Left lung (tissue), 10 donors: Measurements from ENCODE around the gene C1QTNF8. TPM values are rescaled to one million over a fixed set of nuclear protein-coding genes. Genes with fewer than 3 reads are reported as not detected.

ENCODE experiments used
- ATAC-seq: fragments of 200-7000 bp; cut with Tn5 transposase; one replicate; pipeline ENCODE4 v1.9.1; 2020; ENCODE audit warnings: moderate library complexity
- DNase-seq, 4 donors: peaks; one replicate each; pipeline ENCODE4 v3.0.0-alpha.2; 2013 to 2020
- H3K27ac ChIP-seq, 2 donors: fragments of 200-600 bp; sonication (generic) in 1 of 2; one replicate each; pipeline versions ENCODE4 v1.5.0 to v1.8.0; 2020 to 2021
- H3K27me3 ChIP-seq, 2 donors: fragments of 200-600 bp; sonication (generic) in 1 of 2; one replicate each; pipeline versions ENCODE4 v1.5.0 to v1.8.0; 2020 to 2021
- H3K36me3 ChIP-seq, 2 donors: fragments of 200-600 bp; sonication (generic) in 1 of 2; one replicate each; pipeline versions ENCODE4 v1.5.0 to v1.8.0; 2020 to 2021
- H3K4me1 ChIP-seq, 2 donors: fragments of 200-600 bp; one replicate each; pipeline ENCODE4 v1.8.0; 2021
- H3K4me3 ChIP-seq, 2 donors: fragments of 200-600 bp; sonication (generic) in 1 of 2; one replicate each; pipeline versions ENCODE4 v1.5.0 to v1.8.0; 2020 to 2021; ENCODE audit warnings: mild to moderate bottlenecking in 1 of 2
- H3K9me3 ChIP-seq, 2 donors: fragments of 200-600 bp; sonication (generic) in 1 of 2; one replicate each; pipeline versions ENCODE4 v1.5.0 to v1.8.0; 2020 to 2021
- CTCF ChIP-seq, 2 donors: fragments of 200-600 bp; sonication (generic) in 1 of 2; IDR thresholded peaks; one replicate each; pipeline versions ENCODE4 v1.5.0 to v1.8.0; 2021; ENCODE audit warnings: antibody characterized with exemption in 2 of 2
- intact Hi-C, 2 donors: fragments of 100-400 bp; cut with DNase I; formaldehyde crosslinking; loops; one replicate each; pipeline versions ENCODE4 v1.11.2 to v1.14.2; 2022
- polyA plus RNA-seq, 6 donors: library from polyadenylated mRNA; unstranded; fragments of 120-200 nt; gene quantifications; one replicate each; pipeline ENCODE4 v1.2.1, GENCODE V29; 2013; ENCODE audit not compliant: insufficient read length in 6 of 6
- total RNA-seq, 2 donors: library from RNA; stranded (reverse); fragmentation: NEBNext Ultra II Directional; extraction: Animal tissue kit (Norgen Biotek cat#: 25700); gene quantifications; one replicate each; pipeline ENCODE4 v1.2.1, GENCODE V29; 2021
- donor health status: DM: no; HTN: yes; CAD: no.
- donor health status: DM: no; HTN: no; CAD: no.

C1QTNF8 gene
- total and polyA plus RNA-seq, 8 donors, result 0.10 to 0.23 (median 0.10) TPM; not detected in 5

DNA sequence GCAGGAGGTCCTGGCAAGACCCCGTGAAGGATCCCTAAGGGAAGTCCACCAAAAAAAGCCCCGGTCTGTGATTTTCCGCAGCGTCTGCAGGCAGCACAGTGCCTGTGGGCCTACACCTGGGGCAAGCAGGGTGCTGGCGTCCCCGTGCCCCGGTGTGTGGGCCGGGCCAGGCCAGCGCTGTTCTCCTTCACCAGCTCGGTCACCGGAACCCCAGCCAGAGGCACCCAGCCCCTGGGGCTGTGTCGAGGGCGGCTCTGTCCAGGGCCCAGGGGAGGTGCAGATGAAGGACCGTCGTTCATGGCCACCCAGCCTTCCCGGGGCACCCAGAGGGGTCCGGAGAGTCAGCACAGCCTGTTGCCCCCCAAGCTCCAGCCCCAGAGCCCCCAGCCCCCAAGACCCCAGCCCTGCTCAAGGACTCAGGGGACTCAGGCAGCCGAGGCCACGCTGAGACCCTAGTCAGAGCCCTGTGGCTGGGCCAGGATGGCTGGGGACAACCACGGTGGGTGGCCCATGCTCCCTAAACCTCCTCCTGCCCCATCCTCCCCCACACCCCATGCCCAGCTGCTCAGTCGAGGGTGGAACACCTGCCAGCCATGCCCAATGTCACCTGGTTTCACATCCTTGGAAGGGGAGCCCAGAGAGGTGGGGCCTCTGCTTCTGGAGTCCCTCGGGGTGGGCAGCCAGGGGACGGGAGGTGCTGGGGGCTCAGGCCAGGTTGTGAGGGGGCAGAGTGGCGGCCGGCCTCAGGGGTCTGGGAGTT, 5.7 kb upstream of the C1QTNF8 start:
- Histone ChIP-seq H3K27ac (no peak overlapping the region), H3K4me1 (peaks cover 0 to 3% of the 10 kb centered on the region in 2 donors), H3K27me3 (peaks cover 10 to 96% of the 10 kb centered on the region in 2 donors), H3K36me3 (no peaks in the 10 kb centered on the region), H3K4me3 (no peak overlapping the region), H3K9me3 (no peaks in the 10 kb centered on the region)
- ATAC-seq (no peak), DNase-seq (no peak)
- intact Hi-C loops, result no loop called here
- TF ChIP-seq CTCF (IDR thresholded peaks at IDR 0.05), result no peak

DNA sequence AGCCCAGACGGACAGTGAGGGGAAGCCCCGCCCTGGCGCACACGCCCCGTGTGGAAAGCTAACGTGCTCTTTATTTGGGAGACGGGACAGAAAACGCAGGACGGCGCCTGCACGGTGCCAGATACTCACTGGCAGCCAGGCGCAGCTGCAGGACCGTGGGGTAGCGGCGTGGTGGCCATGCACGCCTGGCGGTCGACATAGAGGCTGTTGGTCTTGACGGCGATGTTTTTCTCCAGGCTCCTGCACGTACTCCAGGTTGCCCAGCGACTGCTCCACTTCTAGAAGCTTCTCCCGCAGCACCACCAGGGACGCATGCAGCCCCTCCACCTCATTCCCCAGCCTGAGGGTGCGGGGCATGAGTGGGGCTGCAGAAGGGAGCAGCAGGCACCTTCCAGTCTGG, 5.1 kb upstream of the C1QTNF8 start:
- peaks cover 10 to 96% of the 10 kb centered on the region in 2 donors for H3K27me3 ChIP-seq
- H3K9me3 ChIP-seq, result no peaks in the 10 kb centered on the region
- ATAC-seq (no peak), DNase-seq (no peak)
- no peak overlapping the region for H3K4me3 ChIP-seq
- peaks cover 0 to 3% of the 10 kb centered on the region in 2 donors for H3K4me1 ChIP-seq
- intact Hi-C loops, result no loop called here
- H3K27ac ChIP-seq, result no peak overlapping the region
- TF ChIP-seq CTCF (IDR thresholded peaks at IDR 0.05), result no peak
- no peaks in the 10 kb centered on the region for H3K36me3 ChIP-seq

- intact Hi-C loops, result no loop called here
- no peaks in the 10 kb centered on the region for H3K9me3 ChIP-seq
- H3K4me1 ChIP-seq, result peaks cover 0 to 3% of the 10 kb centered on the region in 2 donors
- H3K27me3 ChIP-seq, result peaks cover 10 to 96% of the 10 kb centered on the region in 2 donors
- DNase-seq (no peak), ATAC-seq (no peak)
- no peaks in the 10 kb centered on the region for H3K36me3 ChIP-seq
- no peak overlapping the region for H3K4me3 ChIP-seq
- no peak overlapping the region for H3K27ac ChIP-seq
- TF ChIP-seq CTCF (IDR thresholded peaks at IDR 0.05), result no peak
Measured at GRCh38 chr16:1100084-1100800, 4.2 kb upstream of the C1QTNF8 start.

DNA sequence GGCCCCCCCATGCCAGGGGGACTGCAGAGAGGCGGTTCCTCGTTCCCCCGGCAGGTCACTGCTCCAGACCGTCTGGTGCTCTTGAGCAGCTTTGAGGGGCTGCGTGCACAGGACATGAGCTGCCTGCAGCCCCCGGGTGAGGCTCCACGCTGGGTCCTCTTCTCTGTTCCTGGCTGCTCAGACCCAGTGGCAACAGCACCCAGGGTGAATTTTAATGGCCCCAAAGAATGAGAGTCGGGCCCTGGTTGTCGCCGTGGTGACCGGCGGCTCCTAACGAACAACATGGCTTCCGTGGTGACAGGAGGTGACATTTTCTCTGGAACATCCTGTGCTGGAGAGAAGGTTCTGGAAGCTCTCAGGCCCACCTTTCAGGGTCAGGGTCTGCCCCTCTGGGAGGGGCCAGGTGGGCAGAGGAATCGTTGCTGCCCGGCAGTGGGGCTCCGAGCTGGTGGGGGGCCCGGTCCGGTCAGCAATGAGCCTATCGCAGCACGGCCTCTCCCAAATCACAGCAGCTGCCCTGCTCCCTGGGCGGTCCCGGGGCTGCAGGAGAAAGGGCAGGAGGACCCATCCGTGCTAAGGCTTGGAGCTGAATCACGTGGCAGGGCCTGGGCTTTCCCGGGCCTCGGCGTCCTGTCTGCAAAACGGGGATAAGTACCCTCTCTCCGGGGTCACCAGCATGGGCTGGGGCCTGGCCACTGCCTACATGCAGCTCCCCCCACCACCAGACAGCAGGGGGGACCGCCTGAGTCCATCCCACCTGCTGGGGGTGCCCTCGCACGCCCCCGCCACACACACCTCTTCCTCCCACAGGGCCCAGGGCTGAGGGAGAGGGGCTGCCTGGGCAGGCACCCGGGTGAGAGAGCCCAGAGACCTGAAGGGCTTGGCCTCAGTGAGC, 3.4 kb upstream of the C1QTNF8 start:
- Histone ChIP-seq H3K9me3 (no peaks in the 10 kb centered on the region), H3K36me3 (no peaks in the 10 kb centered on the region), H3K4me3 (no peak overlapping the region), H3K27ac (no peak overlapping the region), H3K4me1 (peaks cover 0 to 3% of the 10 kb centered on the region in 2 donors), H3K27me3 (peaks cover 10 to 96% of the 10 kb centered on the region in 2 donors)
- intact Hi-C loops, result no loop called here
- no peak for TF ChIP-seq CTCF (IDR thresholded peaks at IDR 0.05)
- no peak for ATAC-seq
- DNase-seq, result no peak
